Hippocampal formation (tissue), 2 donors: ENCODE data around the gene DPP10.
A peak's percentile ranks its signal among the peaks of the same experiment; 100 is the strongest.

ENCODE experiments used
- DNase-seq, 2 donors: peaks; one replicate each; lab custom pipeline; 2025; lab: John Stamatoyannopoulos, UW

The DPP10 gene

DNA sequence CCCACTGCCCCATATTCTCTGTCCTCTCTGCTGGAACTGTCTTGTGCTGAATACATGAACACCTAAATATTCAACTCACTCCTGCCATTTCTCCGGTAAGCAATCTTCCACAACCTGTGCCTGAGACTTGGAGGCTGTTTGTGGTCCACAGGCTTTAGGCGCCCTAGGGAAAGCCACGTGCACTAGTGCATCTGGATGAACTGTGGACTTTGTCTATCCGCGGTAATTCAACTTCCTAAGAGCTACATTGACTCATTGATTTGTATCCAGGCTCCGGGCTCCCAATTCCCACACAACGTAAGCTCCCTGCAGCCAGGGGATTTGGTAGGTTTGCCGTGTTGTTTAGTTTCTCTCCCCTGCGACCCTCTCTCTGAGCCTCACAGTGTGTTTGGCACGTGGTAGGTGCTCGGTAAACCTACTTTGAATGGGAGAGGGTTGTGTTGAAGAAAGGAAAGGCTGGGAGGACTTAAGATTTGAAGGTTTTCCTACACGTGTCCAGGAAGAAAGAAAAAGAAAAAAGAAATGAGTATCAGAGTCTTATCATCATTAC lies 718.2 kb downstream of the DPP10 start:
- DNase-seq, result no peak

DNA sequence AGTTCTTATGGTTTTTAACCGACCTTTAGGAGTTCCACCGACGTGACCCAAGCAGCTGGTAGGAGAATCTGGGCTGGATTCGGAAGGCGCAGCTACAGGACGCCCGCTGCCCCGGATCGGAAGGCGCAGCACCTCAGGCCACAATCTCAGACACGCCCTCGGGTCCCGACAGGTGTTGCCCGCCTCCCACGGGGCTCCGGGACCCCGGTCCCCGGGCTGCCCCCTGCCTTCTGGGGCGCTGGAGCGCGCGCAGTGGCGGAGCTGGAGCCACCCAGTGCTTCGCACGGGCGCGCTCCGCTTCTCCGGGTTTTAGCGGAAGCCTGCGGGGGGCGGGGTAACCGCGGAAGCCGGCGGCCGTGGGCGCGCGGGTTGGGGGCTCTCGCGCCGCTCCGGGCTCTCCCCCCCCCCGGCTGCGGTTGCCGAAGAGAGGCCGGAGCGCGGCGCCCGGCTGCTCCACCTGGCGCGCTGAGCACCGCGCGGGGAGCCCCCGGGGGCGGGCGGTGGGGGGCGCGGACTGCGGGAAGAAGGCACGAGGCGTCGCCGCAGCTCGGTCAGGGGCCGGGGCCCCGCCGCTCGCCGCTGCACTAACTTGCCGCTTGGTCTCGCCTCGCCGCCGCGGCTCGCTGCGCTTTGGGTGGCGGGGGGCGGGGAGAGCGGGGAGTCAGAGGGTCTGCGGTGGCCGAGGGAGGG lies 718.8 kb downstream of the DPP10 start:
- DNase-seq, result peak; percentile 29 to 36

DNA sequence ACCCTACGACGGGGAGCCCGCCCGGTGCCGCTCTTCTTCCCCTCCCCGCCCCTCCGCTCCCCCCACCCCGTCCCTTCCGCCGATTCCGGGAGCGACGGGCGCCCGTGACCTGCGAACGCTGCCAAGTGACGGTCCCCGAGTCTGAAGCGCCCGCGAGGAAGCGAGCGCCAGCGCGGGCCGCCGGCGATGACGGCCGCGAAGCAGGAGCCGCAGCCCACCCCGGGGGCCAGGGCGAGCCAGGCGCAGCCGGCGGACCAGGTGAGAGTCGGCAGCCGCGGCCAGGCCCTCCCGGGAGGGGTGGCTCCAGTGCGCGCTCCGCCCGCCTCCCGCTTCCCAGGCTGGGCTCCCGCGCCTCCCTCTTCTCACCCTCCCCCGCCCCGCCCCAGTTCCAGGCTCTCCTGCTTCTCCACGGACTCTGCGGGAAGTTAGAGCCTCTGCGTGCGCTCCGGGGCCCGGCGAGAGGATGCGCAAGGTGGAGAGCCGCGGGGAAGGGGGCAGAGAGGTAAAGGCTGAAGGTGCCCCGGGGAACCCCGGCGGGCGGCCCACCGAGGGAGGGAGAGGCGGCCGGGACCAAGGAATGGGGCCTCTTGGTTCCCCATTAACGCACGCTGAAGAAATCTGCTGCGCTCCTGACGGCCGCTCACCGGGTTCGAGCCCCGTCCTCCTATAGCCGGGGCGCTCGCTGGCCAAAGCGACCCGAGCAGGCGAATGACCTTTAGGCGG lies 719.5 kb downstream of the DPP10 start:
- peak; percentile 9 to 27 for DNase-seq

DNA sequence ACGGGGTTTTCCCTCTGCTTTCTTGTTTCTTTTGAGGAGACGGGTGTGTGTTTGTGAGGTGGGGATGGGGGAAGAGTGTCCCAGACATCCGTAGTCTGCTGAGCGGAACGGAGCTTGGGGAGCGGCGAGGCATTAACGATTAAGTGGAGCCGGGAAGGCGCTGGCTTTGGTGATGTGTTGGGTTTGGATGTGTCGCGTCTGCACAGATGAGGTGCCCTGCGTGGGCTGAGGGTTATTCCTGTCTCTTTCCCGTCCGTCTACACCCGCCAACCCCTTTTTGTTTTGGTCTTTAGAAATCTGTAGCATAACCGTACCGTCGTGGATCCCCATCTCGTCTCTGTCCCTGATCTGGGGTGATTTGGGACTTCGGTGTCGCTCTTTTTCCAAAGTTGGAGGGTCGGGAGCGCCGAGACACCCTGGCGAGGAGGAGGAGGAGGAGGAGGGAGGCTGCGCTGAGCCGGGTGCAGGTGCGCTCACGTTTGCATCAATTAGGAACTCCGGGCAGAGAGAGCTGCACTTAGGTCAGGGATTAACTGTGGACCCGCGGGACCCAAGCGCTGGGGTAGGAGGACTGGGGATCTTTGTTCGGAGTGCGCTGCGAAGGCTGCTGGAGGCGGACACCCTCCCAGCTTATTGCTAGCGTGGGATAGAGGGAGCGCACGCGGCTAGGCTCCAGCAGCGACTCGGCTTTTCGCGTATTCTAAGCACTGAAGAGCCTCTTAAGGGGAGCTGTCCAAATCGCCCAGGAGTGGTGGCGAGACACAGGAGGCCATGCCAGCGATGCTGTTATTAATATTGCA lies 720.3 kb downstream of the DPP10 start:
- no peak for DNase-seq

DNA sequence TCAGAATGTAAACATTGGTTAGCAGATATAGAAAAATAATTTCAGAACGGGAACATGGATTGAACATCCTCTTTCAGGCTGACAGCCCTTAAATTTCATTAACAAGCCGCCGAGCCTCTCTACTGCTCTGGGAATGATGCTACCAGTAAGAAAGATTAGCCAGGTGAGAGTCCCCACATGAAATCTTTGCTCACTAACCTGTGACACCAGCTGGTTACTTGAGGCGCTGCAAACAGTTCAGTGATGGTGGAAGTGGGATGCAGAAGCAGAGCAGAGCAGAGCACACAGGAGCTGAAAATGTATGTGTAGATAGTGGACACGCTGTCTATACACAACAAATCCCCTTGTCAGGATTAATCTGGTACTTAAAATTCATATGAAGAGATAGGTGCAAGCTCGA lies 721.1 kb downstream of the DPP10 start:
- no peak for DNase-seq

DNA sequence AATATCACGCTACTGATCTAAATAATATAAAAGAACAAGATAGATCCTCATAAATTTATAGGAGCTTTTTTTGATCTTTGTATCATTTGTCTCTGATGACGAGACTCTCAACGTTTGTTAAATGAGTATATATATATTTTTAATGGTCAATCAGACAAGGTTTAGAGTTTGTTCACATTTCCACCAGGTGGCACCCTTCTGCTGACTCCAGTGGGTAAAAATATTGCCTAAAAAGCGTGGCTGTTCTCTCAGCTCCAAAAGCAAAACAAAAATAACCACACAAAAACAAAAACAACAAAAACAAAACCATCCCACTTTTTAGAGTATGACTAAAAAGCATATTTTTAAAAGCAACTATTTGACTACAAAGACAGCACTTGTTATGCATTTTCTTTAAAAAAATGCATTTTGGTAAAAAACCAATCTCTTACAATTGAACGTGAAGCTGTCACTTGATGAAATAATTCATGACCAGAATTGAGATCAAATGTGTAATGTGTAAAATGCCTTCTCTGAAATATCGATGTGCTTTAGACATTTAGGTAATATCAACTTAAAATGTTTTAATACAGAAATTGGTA lies 723.2 kb downstream of the DPP10 start:
- DNase-seq, result peak in 1 of 2 donors; percentile 42

DNA sequence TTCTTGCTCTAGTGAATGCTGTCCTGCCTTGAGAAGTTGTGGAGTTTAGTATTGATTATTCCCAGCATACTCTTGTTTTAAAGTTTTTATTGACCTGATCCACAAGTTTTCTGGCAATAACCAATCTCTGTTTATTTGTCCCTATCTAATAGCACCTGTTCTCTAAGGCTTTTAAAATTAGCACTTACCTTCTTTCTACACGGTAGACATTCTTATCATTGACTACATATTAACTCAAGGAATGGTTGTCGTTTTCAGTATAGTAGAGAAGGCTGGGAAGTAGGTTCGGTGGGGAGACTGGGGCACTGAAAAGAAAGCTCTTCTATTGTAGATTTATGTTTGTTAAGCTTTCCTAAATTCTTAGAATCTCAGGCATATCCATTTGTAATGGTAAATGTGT lies 726.0 kb downstream of the DPP10 start:
- DNase-seq, result no peak

DNA sequence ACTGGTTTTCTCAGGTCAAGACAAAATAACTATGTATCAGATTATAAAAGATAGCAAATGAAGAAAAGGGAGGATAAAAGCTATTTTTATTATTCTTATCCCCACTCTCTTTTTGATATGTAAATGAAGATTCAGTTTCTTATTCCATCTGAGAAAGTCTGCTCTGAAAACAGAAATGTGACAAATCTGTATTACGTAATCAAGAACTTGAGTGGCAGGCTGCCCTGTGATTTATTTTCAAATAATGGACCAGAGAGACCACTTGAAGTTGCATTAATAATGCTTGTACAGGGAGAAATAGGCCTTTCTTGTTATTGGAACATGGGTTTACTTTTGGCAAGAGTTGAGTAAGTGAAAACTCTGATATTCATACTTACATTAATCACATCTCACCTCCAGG lies 727.4 kb downstream of the DPP10 start:
- no peak for DNase-seq

DNA sequence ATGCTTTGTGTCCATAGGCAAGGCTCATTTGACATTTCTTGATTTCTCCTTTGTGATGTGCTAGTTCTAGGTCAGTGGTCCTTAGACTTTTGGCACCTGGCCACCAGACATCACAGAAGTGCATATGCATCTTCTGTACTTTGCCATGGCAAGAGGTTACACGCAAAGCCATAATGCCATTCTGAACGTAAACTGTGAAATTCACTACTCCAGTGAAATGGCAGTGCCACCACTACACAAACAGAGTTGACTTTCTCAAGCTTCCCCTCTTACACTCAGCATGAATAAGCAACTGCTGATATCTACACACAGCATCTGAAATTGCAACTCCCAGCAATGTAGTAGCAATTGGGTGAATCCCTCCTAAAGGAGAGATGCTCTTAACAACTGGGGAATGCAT lies 729.3 kb downstream of the DPP10 start:
- DNase-seq, result no peak

DNA sequence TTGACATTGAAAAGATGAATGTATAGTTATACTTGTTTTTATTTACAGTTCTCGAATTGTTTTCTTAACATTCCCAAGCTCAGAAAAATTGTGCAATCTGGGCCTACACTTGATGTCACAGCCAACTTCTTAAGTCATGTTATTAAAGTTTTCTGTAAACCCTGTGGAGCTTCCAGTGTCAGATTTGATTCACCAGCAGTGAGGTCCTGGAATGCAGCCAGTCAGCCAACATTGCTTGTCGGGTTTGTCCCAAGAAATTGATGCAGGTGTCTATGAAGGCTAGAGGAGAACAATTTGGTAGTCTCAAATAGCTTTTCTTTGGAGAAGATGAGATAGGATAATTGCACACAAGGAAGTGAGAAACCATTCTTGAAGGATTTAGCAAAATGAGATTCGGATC lies 732.2 kb downstream of the DPP10 start:
- DNase-seq, result no peak

DNA sequence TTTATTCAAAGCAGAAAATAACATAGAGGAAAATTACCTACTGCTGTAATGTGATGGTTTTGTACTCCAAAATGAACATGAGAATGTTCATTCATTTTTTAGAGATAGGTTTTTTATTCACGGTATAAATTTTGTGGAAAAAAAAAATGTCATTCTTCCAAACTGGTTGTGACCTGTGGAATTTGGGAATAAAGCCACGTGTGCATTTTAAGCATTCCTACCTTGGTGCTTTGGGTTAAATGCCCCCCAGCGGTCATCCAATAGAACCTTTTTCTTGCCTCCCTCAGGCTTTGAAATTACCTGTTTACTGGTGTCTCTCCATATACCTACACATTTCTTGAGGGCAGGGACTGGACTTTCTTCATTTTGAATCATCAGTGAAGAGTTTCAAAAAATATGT lies 740.7 kb downstream of the DPP10 start:
- DNase-seq, result no peak

DNA sequence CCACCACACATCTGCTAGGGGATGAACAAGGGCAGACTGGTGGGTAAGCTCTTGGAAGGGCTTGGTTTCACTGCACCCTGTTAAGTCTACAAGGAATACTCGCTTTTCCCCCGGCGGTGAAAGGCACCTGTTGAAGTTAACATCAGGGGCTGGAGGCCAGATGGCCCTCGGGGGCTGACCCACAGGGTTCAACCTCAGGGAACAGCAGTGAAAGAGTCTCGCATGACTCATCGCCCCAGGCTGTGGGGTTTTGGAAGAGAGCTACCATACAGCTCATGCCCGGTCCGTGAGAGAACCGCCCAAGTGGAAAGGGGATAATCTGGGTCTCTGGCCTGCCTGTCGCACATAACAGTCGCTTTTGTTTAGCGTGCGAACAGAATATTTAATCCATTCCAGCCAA lies 748.0 kb downstream of the DPP10 start:
- no peak for DNase-seq

DNA sequence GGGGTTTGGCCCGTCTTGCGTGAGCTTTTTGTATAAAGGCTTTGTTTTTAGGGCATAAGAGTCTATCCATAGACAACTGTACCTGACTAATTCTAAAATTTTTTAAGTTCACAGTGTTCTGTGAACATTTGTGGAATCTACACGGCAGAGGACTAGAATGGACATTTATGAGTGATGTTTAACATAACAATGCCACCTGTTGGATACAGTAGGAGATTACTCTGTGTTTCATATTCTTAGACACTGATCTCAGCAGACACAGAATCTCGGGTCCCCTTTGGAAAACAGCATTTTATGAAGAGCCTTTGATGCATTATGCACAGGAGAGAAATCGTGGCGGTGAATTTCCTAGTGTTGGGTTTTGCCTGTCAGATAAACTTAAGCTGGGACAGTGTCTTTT lies 752.2 kb downstream of the DPP10 start:
- DNase-seq, result no peak

DNA sequence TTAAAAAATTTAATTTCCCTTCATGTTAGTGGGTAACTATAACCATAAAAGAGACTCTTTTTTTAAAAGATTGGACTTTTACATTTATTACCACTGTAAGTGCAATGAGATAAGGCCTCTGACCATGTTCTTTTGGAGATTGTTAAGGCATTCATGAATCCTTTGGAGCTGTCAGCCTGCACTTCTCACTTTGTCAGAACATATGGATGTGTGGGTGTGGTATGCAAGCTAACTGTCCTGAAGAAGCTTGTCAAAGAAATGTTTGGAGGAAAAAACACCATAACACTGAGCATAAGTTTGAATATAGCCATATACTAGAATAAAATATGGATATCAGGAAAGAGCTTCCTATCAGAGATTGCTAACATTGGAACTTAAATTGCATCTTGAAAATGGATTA lies 754.1 kb downstream of the DPP10 start:
- DNase-seq, result no peak

DNA sequence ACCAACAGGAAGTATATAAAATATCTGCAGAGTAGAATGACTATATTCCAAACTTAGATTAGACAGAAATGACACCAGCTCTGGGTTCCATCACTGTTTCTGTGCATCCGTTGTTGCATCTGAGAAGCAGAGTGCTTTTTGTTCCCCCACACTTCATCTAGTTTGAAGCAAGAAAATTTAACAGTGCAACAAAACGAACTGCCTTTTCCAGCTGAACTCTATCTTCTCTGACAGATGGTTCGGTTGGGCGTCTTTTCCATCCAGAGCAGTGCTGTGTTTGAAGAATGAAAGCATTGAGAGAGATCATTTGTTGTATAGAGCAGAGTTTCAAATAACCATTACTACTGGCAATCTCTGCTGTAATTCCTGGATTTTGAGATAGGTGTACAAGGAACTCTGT lies 757.5 kb downstream of the DPP10 start:
- peak in 1 of 2 donors; percentile 38 for DNase-seq

DNA sequence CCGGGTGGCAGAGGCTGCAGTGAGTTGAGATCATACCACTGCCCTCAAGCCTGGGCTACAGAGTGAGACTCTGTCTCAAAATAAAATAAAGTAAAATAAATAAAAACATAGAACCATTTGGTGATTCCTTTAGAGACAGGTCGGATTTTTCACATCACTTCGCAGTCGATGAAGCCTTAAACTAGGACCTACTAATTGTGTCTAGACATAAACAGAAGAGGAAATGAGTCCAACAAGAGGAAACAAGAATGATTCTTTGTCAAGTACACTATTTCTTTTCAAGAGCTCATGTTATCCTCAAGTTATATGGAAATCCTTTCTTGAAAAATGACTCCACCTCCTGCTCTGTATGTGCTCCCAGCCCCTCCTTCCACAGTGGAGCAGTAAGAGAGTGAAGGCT lies 758.9 kb downstream of the DPP10 start:
- no peak for DNase-seq

DNA sequence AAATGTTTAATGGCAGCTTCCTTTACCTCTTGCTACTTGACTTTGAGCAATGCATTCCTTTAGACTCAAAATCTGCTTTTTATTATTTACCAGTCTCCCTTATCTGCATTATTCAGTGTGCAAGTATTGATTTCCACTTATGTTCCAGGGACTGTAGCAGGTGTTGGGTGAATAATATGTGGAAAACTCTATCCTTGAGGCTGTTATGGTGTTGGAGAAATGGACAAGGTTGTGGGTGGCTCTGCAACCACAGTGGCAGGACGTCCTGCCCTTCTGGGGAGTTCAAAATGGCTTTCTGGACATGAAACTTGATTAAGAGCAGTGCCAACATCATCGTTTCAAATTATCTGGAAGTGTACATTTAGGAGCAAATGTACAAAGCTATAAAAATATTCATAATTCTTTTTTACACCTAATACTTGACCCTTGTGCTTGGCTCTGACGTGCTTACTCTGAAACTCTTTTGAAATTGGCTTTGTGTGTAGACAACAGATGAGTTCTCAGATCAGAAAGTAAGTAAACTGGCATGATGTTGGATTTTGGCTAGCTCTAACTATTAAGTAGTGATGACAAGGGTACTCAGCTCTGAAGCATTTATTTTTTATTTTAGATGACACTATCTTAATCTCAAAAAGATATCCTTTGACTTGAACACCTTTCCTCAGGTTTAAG lies 766.2 kb downstream of the DPP10 start:
- DNase-seq, result no peak

DNA sequence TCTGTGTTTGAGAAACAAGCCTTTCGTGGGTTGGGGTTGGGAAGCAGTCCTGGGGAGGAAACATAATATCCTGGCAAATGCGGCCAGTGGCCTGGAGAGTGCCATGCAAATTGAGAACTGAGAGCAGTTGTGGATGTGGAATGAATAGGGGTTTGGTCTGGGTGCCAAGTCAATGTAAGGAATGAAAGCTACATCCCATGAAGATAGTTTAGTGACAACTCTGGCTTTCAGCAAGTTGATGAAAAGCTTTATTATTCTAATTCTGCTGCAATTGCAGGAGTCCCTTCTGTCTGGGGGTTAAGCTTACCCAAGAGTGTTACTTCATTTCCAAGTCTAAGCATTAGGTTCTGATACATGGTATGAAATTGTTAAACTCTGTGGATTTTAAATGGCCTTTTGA lies 771.6 kb downstream of the DPP10 start:
- DNase-seq, result no peak

DNA sequence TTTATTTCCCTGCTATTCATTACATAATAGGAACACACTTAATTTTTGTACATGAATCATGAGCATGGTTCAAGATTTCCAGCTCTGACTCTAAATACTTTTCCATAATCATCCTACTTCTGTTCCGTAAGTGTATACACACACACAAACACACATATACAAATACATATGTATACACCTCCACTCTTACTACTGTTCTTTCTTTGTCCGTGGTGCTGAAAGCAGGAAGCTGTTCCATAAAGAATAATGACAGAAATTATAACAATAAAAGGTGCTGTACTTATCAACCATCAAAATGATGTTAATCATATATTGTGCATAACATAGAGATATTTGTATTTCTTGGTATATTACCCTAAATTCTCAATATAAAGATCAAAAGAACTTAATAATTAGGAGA lies 776.9 kb downstream of the DPP10 start:
- no peak for DNase-seq

DNA sequence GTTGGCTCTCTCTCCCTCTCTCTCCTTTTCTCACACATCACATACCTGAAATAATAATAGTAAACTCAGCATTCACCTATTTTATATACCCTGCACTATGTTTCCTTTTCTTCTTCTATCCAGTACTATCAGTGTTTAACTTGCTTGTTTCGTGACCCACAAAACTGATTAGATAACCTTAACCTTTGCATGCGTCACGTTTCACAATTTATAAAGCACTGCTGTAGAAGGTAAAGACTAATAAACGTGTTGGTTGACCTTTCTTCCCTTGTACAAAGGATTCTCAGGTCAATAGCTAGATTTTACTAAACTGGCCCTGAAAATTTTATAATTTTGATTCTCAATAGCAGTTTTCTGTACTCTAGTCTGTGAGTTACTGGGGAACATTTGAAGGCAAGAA lies 791.7 kb downstream of the DPP10 start:
- no peak for DNase-seq

DNA sequence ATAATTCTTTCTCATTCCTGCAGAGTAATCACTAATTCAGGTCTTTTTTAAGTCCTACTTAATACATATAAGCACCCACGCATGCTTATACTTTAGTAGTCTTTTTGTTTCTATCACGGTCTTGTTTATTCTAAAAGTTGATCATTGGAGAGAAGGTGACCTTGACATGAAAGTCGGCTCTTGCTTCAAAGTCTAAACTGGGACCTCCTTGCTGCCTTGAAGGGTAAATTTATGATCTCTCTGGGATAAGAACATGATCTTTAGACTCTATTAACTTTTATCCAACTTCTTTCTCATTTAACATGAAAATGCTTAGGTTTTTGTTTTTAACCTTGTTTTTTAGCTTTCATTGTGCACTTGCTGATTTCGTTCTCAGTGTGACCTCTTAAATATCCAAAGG lies 792.3 kb downstream of the DPP10 start:
- DNase-seq, result no peak

DNA sequence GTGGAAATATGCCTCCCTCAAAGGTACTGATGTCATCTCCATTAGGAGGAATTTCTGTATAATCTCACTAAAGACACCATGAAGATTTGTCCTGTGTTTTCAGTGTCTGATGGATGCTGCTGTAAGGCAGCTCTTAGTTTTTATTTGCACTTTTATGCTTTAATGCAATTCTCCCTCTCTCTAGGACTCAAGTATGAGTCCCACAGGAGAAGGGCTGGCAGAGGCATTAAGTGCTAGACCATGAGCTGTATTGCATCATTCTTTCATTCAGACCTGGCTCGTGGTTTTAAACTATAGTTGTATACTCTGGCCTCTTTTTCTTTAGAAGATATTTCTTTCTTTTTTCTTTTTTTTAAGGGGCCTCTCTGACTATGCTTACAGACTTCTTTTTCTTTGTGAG lies 805.6 kb downstream of the DPP10 start:
- DNase-seq, result no peak
